Kidney epithelial cell (primary cell): ENCODE measurements around the gene BAZ1A. TPM values are rescaled to one million over a fixed set of nuclear protein-coding genes. Genes with fewer than 3 reads are reported as not detected.
A peak's percentile ranks its signal among the peaks of the same experiment; 100 is the strongest.

Source experiments
- DNase-seq: peaks from one replicate; pipeline ENCODE4 v3.0.0-alpha.2; 2010; ENCODE audit warnings: low read depth
- H3K27me3 ChIP-seq: 2 replicates; pipeline ENCODE4 v1.6.0; 2011; ENCODE audit warnings: low read length; ENCODE audit not compliant: control insufficient read depth, insufficient read depth
- H3K36me3 ChIP-seq: 2 replicates; pipeline ENCODE4 v1.5.1; 2011; ENCODE audit warnings: low read length; ENCODE audit not compliant: control insufficient read depth, insufficient read depth
- H3K4me3 ChIP-seq: 2 replicates; pipeline ENCODE4 v1.5.1; 2011; ENCODE audit warnings: low read depth, mild to moderate bottlenecking, control low read depth, low read length
- CTCF ChIP-seq: IDR thresholded peaks from 2 replicates; pipeline ENCODE4 v1.5.1; 2011; ENCODE audit warnings: mild to moderate bottlenecking, moderate library complexity, low read length, control low read depth, inconsistent platforms; ENCODE audit not compliant: insufficient read depth, poor library complexity, severe bottlenecking
- total RNA-seq: library from RNA; depleted of rRNA; stranded (reverse); fragments of >200 nt; gene quantifications from 2 replicates; pipeline ENCODE4 v1.2.3, GENCODE V29; 2015

The BAZ1A gene
- total RNA-seq, 1 donor from 2014 or later: 36.1 TPM

- no peak overlapping the region for H3K4me3 ChIP-seq
- no peak for DNase-seq
- no peak for TF ChIP-seq CTCF
- no peaks in the 10 kb centered on the region for H3K27me3 ChIP-seq
- H3K36me3 ChIP-seq: no peaks in the 10 kb centered on the region
Measured at GRCh38 chr14:34766606-34767005, 108.6 kb downstream of the BAZ1A start.

- no peak for DNase-seq
- Histone ChIP-seq H3K27me3 (no peaks in the 10 kb centered on the region), H3K36me3 (no peaks in the 10 kb centered on the region), H3K4me3 (no peak overlapping the region)
- TF ChIP-seq CTCF: peak; percentile 18
Measured at GRCh38 chr14:34766060-34766459, 109.1 kb downstream of the BAZ1A start.

- Histone ChIP-seq H3K4me3 (no peak overlapping the region), H3K36me3 (no peaks in the 10 kb centered on the region), H3K27me3 (no peaks in the 10 kb centered on the region)
- TF ChIP-seq CTCF: no peak
- no peak for DNase-seq
Measured at GRCh38 chr14:34755215-34755614, 119.9 kb downstream of the BAZ1A start.

- no peak overlapping the region for H3K4me3 ChIP-seq
- H3K36me3 ChIP-seq: no peaks in the 10 kb centered on the region
- no peak for TF ChIP-seq CTCF
- DNase-seq: no peak
- no peaks in the 10 kb centered on the region for H3K27me3 ChIP-seq
Measured at GRCh38 chr14:34754687-34755086, 120.5 kb downstream of the BAZ1A start.

GRCh38 chr14:34750670-34751069 lies 124.5 kb downstream of the BAZ1A start:
- H3K36me3 ChIP-seq: no peaks in the 10 kb centered on the region
- TF ChIP-seq CTCF: no peak
- no peak overlapping the region for H3K4me3 ChIP-seq
- DNase-seq: peak; percentile 43
- no peaks in the 10 kb centered on the region for H3K27me3 ChIP-seq

GRCh38 chr14:34750233-34750632 lies 124.9 kb downstream of the BAZ1A start:
- Histone ChIP-seq H3K4me3 (no peak overlapping the region), H3K27me3 (no peaks in the 10 kb centered on the region), H3K36me3 (no peaks in the 10 kb centered on the region)
- DNase-seq: no peak
- no peak for TF ChIP-seq CTCF
